ENCODE data around the gene CLEC2D.

- TF ChIP-seq REST (IDR thresholded peaks at IDR 0.05) (no peak), CTCF (IDR thresholded peaks at IDR 0.05; ENCODE audit: low read depth, low read length, missing input control) (no peak), ZBTB33 (IDR thresholded peaks at IDR 0.05) (no peak), EGR1 (IDR thresholded peaks at IDR 0.05; ENCODE audit: low read depth in 2 of 2) (no peak), JUND (IDR thresholded peaks at IDR 0.05) (no peak), RXRA (IDR thresholded peaks at IDR 0.05) (no peak), FOXA1 (IDR thresholded peaks at IDR 0.05) (no peak), YY1 (IDR thresholded peaks at IDR 0.05) (no peak), GABPA (IDR thresholded peaks at IDR 0.05 in 1 of 2, conservative IDR thresholded peaks at IDR 0.05 in 1 of 2) (no peak), MAX (IDR thresholded peaks at IDR 0.05) (no peak), HNF4G (IDR thresholded peaks at IDR 0.05) (no peak), TAF1 (conservative IDR thresholded peaks at IDR 0.05) (no peak), HNF4A (conservative IDR thresholded peaks at IDR 0.05) (no peak), RAD21 (IDR thresholded peaks at IDR 0.05) (no peak)
Measured at GRCh38 chr12:9699898-9700605, 30.5 kb downstream of the CLEC2D start.

Measured in liver (tissue), 3 donors.